Measurements from ENCODE around the gene OTOGL.

OTOGL gene

GRCh38 chr12:80190001-80190400, 90.7 kb downstream of the OTOGL start:
- peaks cover 51% of the 10 kb centered on the region for H3K4me1 Mint-ChIP-seq
- TF ChIP-seq CTCF (IDR thresholded peaks at IDR 0.05; ENCODE audit: unreplicated experiment in 3 of 3): no peak
- H3K9me3 Mint-ChIP-seq: no peaks in the 10 kb centered on the region
- no peaks in the 10 kb centered on the region for H3K36me3 Mint-ChIP-seq (ENCODE audit: low read depth)
- H3K27me3 Mint-ChIP-seq (ENCODE audit: low read depth): no peaks in the 10 kb centered on the region
- peak overlapping the region in 2 of 3 experiments; percentile 66 to 69 for H3K27ac Mint-ChIP-seq
- no peak overlapping the region for H3K4me3 Mint-ChIP-seq

GRCh38 chr12:80192087-80192486, 92.8 kb downstream of the OTOGL start:
- no peaks in the 10 kb centered on the region for H3K27me3 Mint-ChIP-seq (ENCODE audit: low read depth)
- no peaks in the 10 kb centered on the region for H3K36me3 Mint-ChIP-seq (ENCODE audit: low read depth)
- H3K27ac Mint-ChIP-seq: peak overlapping the region; percentile 22 to 51 (median 35)
- peaks cover 54% of the 10 kb centered on the region for H3K4me1 Mint-ChIP-seq
- no peak for TF ChIP-seq CTCF (IDR thresholded peaks at IDR 0.05; ENCODE audit: unreplicated experiment in 3 of 3)
- no peaks in the 10 kb centered on the region for H3K9me3 Mint-ChIP-seq
- no peak overlapping the region for H3K4me3 Mint-ChIP-seq

GRCh38 chr12:80193865-80194264, 94.5 kb downstream of the OTOGL start:
- Mint-ChIP-seq H3K27ac (peak overlapping the region in 2 of 3 experiments; percentile 35 to 37), H3K27me3 (ENCODE audit: low read depth) (no peaks in the 10 kb centered on the region), H3K36me3 (ENCODE audit: low read depth) (no peaks in the 10 kb centered on the region), H3K4me1 (peaks cover 40% of the 10 kb centered on the region), H3K4me3 (no peak overlapping the region), H3K9me3 (no peaks in the 10 kb centered on the region)
- TF ChIP-seq CTCF (IDR thresholded peaks at IDR 0.05; ENCODE audit: unreplicated experiment in 3 of 3): no peak

GRCh38 chr12:80195074-80195726, 95.9 kb downstream of the OTOGL start:
- TF ChIP-seq CTCF (IDR thresholded peaks at IDR 0.05; ENCODE audit: unreplicated experiment in 3 of 3): peak; percentile 72 to 77 (median 77)
- H3K4me1 Mint-ChIP-seq: peaks cover 30% of the 10 kb centered on the region
- H3K27ac Mint-ChIP-seq: peak overlapping the region; percentile 10 to 66 (median 23)
- H3K36me3 Mint-ChIP-seq (ENCODE audit: low read depth): no peaks in the 10 kb centered on the region
- no peaks in the 10 kb centered on the region for H3K27me3 Mint-ChIP-seq (ENCODE audit: low read depth)
- no peak overlapping the region for H3K4me3 Mint-ChIP-seq
- no peaks in the 10 kb centered on the region for H3K9me3 Mint-ChIP-seq

- Mint-ChIP-seq H3K36me3 (ENCODE audit: low read depth) (no peaks in the 10 kb centered on the region), H3K27me3 (ENCODE audit: low read depth) (no peaks in the 10 kb centered on the region), H3K4me1 (peaks cover 30% of the 10 kb centered on the region), H3K9me3 (no peaks in the 10 kb centered on the region), H3K27ac (peak overlapping the region in 1 of 3 experiments; percentile 23), H3K4me3 (no peak overlapping the region)
- TF ChIP-seq CTCF (IDR thresholded peaks at IDR 0.05; ENCODE audit: unreplicated experiment in 3 of 3): no peak
Measured at GRCh38 chr12:80195737-80196136, 96.4 kb downstream of the OTOGL start.

GRCh38 chr12:80196419-80196818, 97.1 kb downstream of the OTOGL start:
- Mint-ChIP-seq H3K9me3 (no peaks in the 10 kb centered on the region), H3K27ac (no peak overlapping the region), H3K27me3 (ENCODE audit: low read depth) (no peaks in the 10 kb centered on the region), H3K4me3 (no peak overlapping the region), H3K4me1 (peaks cover 30% of the 10 kb centered on the region), H3K36me3 (ENCODE audit: low read depth) (no peaks in the 10 kb centered on the region)
- no peak for TF ChIP-seq CTCF (IDR thresholded peaks at IDR 0.05; ENCODE audit: unreplicated experiment in 3 of 3)

Measured in nephron (organoid).